NAMALWA (cell line): Measurements from ENCODE around the gene PLCD1.
A peak's percentile ranks its signal among the peaks of the same experiment; 100 is the strongest.

Experiments used
- DNase-seq: peaks from one replicate; pipeline ENCODE4 v3.0.0-alpha.2; 2015; ENCODE audit warnings: low spot score

Gene PLCD1

GRCh38 chr3:38016847-38017444 is 12.5 kb downstream of the PLCD1 start:
- no peak for DNase-seq

- no peak for DNase-seq
These were observed 13.0 kb downstream of the PLCD1 start for GRCh38 chr3:38016410-38016809.

GRCh38 chr3:38015984-38016383 is 13.5 kb downstream of the PLCD1 start:
- no peak for DNase-seq

GRCh38 chr3:38015485-38015884 is 14.0 kb downstream of the PLCD1 start:
- no peak for DNase-seq

- no peak for DNase-seq
These were observed 18.3 kb downstream of the PLCD1 start for GRCh38 chr3:38011111-38011510.

GRCh38 chr3:38009807-38010591 is 19.4 kb downstream of the PLCD1 start:
- no peak for DNase-seq

GRCh38 chr3:38008971-38009580 is 20.4 kb downstream of the PLCD1 start:
- DNase-seq = no peak

GRCh38 chr3:38008191-38008701 is 21.2 kb downstream of the PLCD1 start:
- no peak for DNase-seq

- no peak for DNase-seq
These were observed 21.7 kb downstream of the PLCD1 start for GRCh38 chr3:38007754-38008090.

- DNase-seq = no peak
These were observed 22.9 kb downstream of the PLCD1 start for GRCh38 chr3:38006445-38006995.

- no peak for DNase-seq
These were observed 23.4 kb downstream of the PLCD1 start for GRCh38 chr3:38006031-38006430.

GRCh38 chr3:38005076-38006020 is 24.1 kb downstream of the PLCD1 start:
- DNase-seq = no peak

- peak; percentile 84 for DNase-seq
These were observed 24.9 kb downstream of the PLCD1 start for GRCh38 chr3:38004415-38005075.

- DNase-seq = no peak
These were observed 25.5 kb downstream of the PLCD1 start for GRCh38 chr3:38003817-38004414.

GRCh38 chr3:38003371-38003816 is 26.0 kb downstream of the PLCD1 start:
- peak; percentile 30 for DNase-seq

- no peak for DNase-seq
These were observed 26.5 kb downstream of the PLCD1 start for GRCh38 chr3:38002940-38003339.

- DNase-seq = no peak
These were observed 27.1 kb downstream of the PLCD1 start for GRCh38 chr3:38002291-38002876.

GRCh38 chr3:38001456-38002081 is 27.9 kb downstream of the PLCD1 start:
- DNase-seq = peak; percentile 30

- DNase-seq = no peak
These were observed 28.4 kb downstream of the PLCD1 start for GRCh38 chr3:38000965-38001455.
